Epithelial cell of esophagus (primary cell): ENCODE data around the gene CAMKK1.

Experiments
- DNase-seq: peaks from one replicate; pipeline ENCODE4 v3.0.0; 2010; ENCODE audit warnings: low read depth
- H3K4me3 ChIP-seq: 2 replicates; pipeline ENCODE4 v1.5.1; 2011; ENCODE audit warnings: mild to moderate bottlenecking, low read length, control low read depth
- CTCF ChIP-seq: IDR thresholded peaks from 2 replicates; pipeline ENCODE4 v1.5.1; 2011; ENCODE audit warnings: low read depth, mild to moderate bottlenecking, low read length, control low read depth, inconsistent platforms; ENCODE audit not compliant: insufficient read depth; ENCODE audit errors: missing control alignments

CAMKK1 gene

GRCh38 chr17:3821101-3821500, 71.8 kb downstream of the CAMKK1 start:
- no peak for DNase-seq
- TF ChIP-seq CTCF: no peak
- no peak overlapping the region for H3K4me3 ChIP-seq

GRCh38 chr17:3818786-3819185, 74.1 kb downstream of the CAMKK1 start:
- DNase-seq: no peak
- no peak overlapping the region for H3K4me3 ChIP-seq
- no peak for TF ChIP-seq CTCF

- no peak for DNase-seq
- no peak for TF ChIP-seq CTCF
These were observed 74.8 kb downstream of the CAMKK1 start for GRCh38 chr17:3817851-3818605.

GRCh38 chr17:3815925-3816324, 76.9 kb downstream of the CAMKK1 start:
- no peak for DNase-seq
- no peak overlapping the region for H3K4me3 ChIP-seq
- no peak for TF ChIP-seq CTCF

More at GRCh38 chr17:3817851-3818605, 74.8 kb downstream of the CAMKK1 start:
- H3K4me3 ChIP-seq: no peak overlapping the region

- H3K4me3 ChIP-seq: no peak overlapping the region
- DNase-seq: no peak
- TF ChIP-seq CTCF: no peak
These were observed 77.7 kb downstream of the CAMKK1 start for GRCh38 chr17:3815122-3815521.

GRCh38 chr17:3814361-3814760, 78.5 kb downstream of the CAMKK1 start:
- no peak for TF ChIP-seq CTCF
- DNase-seq: no peak
- no peak overlapping the region for H3K4me3 ChIP-seq

- no peak for TF ChIP-seq CTCF
- H3K4me3 ChIP-seq: no peak overlapping the region
- no peak for DNase-seq
These were observed 79.7 kb downstream of the CAMKK1 start for GRCh38 chr17:3813171-3813570.
